Measurements from ENCODE around the gene SPN. TPM values are rescaled to one million over a fixed set of nuclear protein-coding genes. Genes with fewer than 3 reads are reported as not detected.

Gene SPN
- total and polyA plus RNA-seq, 9 of the 15 experiments (the other 6 are each of a cell fraction or from before 2014, with no cell fraction given): 24.3 to 225 (median 79.4) TPM

- Histone ChIP-seq H3K27ac (ENCODE audit: extremely low read depth, low read depth, low read length) (peak overlapping the region; percentile 56), H3K4me3 (no peak overlapping the region), H3K9me1 (ENCODE audit: control insufficient read depth, insufficient read depth, low read length) (no peaks in the 10 kb centered on the region), H3K4me2 (ENCODE audit: insufficient read depth, low read length) (0 out of 2 replicates have a peak overlapping the region, but pooled peaks have one; percentile 10), H3K9me3 (replicated peaks; ENCODE audit: control insufficient read depth, insufficient read depth, low read depth, low read length) (no peaks in the 10 kb centered on the region), H3K4me1 (replicated peaks in 1 of 2; ENCODE audit: control insufficient read depth in 2 of 2, insufficient read depth in 2 of 2, low read length in 2 of 2) (peaks cover 15 to 41% of the 10 kb centered on the region in 2 experiments), H4K20me1 (replicated peaks; ENCODE audit: control insufficient read depth, insufficient read depth, low read length) (no peaks in the 10 kb centered on the region), H2AFZ (ENCODE audit: low read depth, low read length) (peak overlapping the region; percentile 44; the same call in 1 of the 2 replicates), H3K79me2 (ENCODE audit: control insufficient read depth, insufficient read depth, low read length) (peaks cover 29% of the 10 kb centered on the region), H3K27me3 (ENCODE audit: control insufficient read depth in 2 of 2, insufficient read depth in 2 of 2, low read length in 2 of 2) (no peaks in the 10 kb centered on the region; a peak in 1 of 5 replicates), H3K9ac (ENCODE audit: insufficient read depth in 1 of 2, low read depth in 2 of 2, low read length in 2 of 2) (peak overlapping the region in 1 of 2 experiments; percentile 91; a peak in 2 of 4 replicates), H3K36me3 (ENCODE audit: control insufficient read depth, insufficient read depth, low read length) (peaks cover 16% of the 10 kb centered on the region; the same call in 1 of the 3 replicates)
- ChIA-PET CTCF (ENCODE audit: low intra/inter-chr PET ratio) (no interaction called here), POLR2A (interaction anchor here (1.0 to 2.4 kb wide), 5 partner anchors 9 to 129 kb away, joined by 3 to 12 read pairs (median 4); partner anchors contain the start of gene SPN)
- peak; percentile 83 for FAIRE-seq
- in situ Hi-C loops (cut with MboI): no loop called here
- WGBS (ENCODE audit: insufficient coverage, low coverage, missing lambda C conversion rate): 12% methylated on average over 13 of the region's 13 CpGs
- no TSS peak for BruUV-seq (replicated peaks)
- ATAC-seq: peak; percentile 28
- intact Hi-C loops (cut with micrococcal nuclease): no loop called here
- peak in 2 of 4 experiments; percentile 42 to 77 for DNase-seq (ENCODE audit: extremely low read depth in 1 of 4, low spot score in 3 of 4)
- no peak for TF ChIP-seq RBM39 (optimal IDR thresholded peaks at IDR 0.05; ENCODE audit: low read depth, low read length)
- TF ChIP-seq ZNF165 (CRISPR knock-in tag; IDR thresholded peaks at IDR 0.05; ENCODE audit: borderline replicate concordance): no peak
- TF ChIP-seq GATA2 (CRISPR knock-in tag; IDR thresholded peaks at IDR 0.05): no peak
- TF ChIP-seq MTA3 (IDR thresholded peaks at IDR 0.05; ENCODE audit: borderline replicate concordance): no peak
- no peak for TF ChIP-seq THRA (IDR thresholded peaks at IDR 0.05)
- TF ChIP-seq ZBTB1 (CRISPR knock-in tag; IDR thresholded peaks at IDR 0.05; ENCODE audit: borderline replicate concordance, low read depth): no peak
- TF ChIP-seq, protein P1, sequence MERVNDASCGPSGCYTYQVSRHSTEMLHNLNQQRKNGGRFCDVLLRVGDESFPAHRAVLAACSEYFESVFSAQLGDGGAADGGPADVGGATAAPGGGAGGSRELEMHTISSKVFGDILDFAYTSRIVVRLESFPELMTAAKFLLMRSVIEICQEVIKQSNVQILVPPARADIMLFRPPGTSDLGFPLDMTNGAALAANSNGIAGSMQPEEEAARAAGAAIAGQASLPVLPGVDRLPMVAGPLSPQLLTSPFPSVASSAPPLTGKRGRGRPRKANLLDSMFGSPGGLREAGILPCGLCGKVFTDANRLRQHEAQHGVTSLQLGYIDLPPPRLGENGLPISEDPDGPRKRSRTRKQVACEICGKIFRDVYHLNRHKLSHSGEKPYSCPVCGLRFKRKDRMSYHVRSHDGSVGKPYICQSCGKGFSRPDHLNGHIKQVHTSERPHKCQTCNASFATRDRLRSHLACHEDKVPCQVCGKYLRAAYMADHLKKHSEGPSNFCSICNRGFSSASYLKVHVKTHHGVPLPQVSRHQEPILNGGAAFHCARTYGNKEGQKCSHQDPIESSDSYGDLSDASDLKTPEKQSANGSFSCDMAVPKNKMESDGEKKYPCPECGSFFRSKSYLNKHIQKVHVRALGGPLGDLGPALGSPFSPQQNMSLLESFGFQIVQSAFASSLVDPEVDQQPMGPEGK (CRISPR knock-in tag; IDR thresholded peaks at IDR 0.05; ENCODE audit: borderline replicate concordance): no peak
- TF ChIP-seq ETV5 (CRISPR knock-in tag; IDR thresholded peaks at IDR 0.05; ENCODE audit: low read depth): no peak
- TF ChIP-seq, protein P2, sequence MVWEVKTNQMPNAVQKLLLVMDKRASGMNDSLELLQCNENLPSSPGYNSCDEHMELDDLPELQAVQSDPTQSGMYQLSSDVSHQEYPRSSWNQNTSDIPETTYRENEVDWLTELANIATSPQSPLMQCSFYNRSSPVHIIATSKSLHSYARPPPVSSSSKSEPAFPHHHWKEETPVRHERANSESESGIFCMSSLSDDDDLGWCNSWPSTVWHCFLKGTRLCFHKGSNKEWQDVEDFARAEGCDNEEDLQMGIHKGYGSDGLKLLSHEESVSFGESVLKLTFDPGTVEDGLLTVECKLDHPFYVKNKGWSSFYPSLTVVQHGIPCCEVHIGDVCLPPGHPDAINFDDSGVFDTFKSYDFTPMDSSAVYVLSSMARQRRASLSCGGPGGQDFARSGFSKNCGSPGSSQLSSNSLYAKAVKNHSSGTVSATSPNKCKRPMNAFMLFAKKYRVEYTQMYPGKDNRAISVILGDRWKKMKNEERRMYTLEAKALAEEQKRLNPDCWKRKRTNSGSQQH (CRISPR knock-in tag; IDR thresholded peaks at IDR 0.05): no peak
- TF ChIP-seq ZNF239 (CRISPR knock-in tag; IDR thresholded peaks at IDR 0.05): no peak
- TF ChIP-seq SMARCA5 (IDR thresholded peaks at IDR 0.05): no peak
- no peak for TF ChIP-seq MYNN (IDR thresholded peaks at IDR 0.05)
- no peak for TF ChIP-seq MYNN (CRISPR knock-in tag; IDR thresholded peaks at IDR 0.05)
- no peak for TF ChIP-seq ETV6 (IDR thresholded peaks at IDR 0.05; ENCODE audit: borderline replicate concordance in 1 of 2, low read depth in 2 of 2, low read length in 1 of 2)
- TF ChIP-seq ETV6 (CRISPR knock-in tag; IDR thresholded peaks at IDR 0.05; ENCODE audit: borderline replicate concordance): no peak
- TF ChIP-seq, protein P3, sequence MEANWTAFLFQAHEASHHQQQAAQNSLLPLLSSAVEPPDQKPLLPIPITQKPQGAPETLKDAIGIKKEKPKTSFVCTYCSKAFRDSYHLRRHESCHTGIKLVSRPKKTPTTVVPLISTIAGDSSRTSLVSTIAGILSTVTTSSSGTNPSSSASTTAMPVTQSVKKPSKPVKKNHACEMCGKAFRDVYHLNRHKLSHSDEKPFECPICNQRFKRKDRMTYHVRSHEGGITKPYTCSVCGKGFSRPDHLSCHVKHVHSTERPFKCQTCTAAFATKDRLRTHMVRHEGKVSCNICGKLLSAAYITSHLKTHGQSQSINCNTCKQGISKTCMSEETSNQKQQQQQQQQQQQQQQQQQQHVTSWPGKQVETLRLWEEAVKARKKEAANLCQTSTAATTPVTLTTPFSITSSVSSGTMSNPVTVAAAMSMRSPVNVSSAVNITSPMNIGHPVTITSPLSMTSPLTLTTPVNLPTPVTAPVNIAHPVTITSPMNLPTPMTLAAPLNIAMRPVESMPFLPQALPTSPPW (CRISPR knock-in tag; IDR thresholded peaks at IDR 0.05): peak; percentile 80
Measured at GRCh38 chr16:29674188-29674587, 11.1 kb downstream of the SPN start.
